Left colon (tissue), 2 donors: Measurements from ENCODE around the gene SLC25A10. TPM values are rescaled to one million over a fixed set of nuclear protein-coding genes. Genes with fewer than 3 reads are reported as not detected.
A peak's percentile ranks its signal among the peaks of the same experiment; 100 is the strongest.
"Not testable (repeated sequence)": the region's sequence is repeated elsewhere in the genome, so short reads cannot be mapped to it uniquely, and the experiment has no call there.

Source experiments
- ATAC-seq: fragments of 200-7000 bp; cut with Tn5 transposase; one replicate; pipeline ENCODE4 v1.9.1; 2020; ENCODE audit warnings: mild to moderate bottlenecking, moderate library complexity
- DNase-seq, 2 donors: peaks; one replicate each; pipeline ENCODE4 v3.0.0-alpha.2; 2020
- intact Hi-C, 2 donors: fragments of 100-400 bp; cut with DNase I in 1 of 2; cut with micrococcal nuclease in 1 of 2; formaldehyde crosslinking; loops; one replicate each; pipeline versions ENCODE4 v1.11.2 to v1.14.0; 2022; cut with DNase I, micrococcal nuclease
- long read RNA-seq: library from polyadenylated mRNA; unstranded; transcript quantifications from one replicate; pipeline ENCODE4 v2.0.0, GENCODE V29; 2021
- total RNA-seq, 2 donors: library from RNA; stranded (reverse); fragmentation: NEBNext Ultra II Directional; extraction: Animal tissue kit (Norgen Biotek cat#: 25700); gene quantifications; one replicate each; pipeline ENCODE4 v1.2.1, GENCODE V29; 2021
- donor health status: DM: no; HTN: no; CAD: no.
- donor health status: DM: yes; HTN: yes; CAD: no.

The SLC25A10 gene
- 10 to 100 TPM; 52.5 to 76.2 TPM for total RNA-seq
- long read RNA-seq, transcript SLC25A10-202 (11 exons, 1,885 nt) = major isoform, 102 of 166 reads
- long read RNA-seq, transcript SLC25A10-207 (12 exons, 1,523 nt) = minor isoform, 14 of 166 reads
- long read RNA-seq, partial matches to known transcripts = 34 of 166 reads
- long read RNA-seq, other reads (novel, unspliced or antisense) = 13 of 166 reads

DNA sequence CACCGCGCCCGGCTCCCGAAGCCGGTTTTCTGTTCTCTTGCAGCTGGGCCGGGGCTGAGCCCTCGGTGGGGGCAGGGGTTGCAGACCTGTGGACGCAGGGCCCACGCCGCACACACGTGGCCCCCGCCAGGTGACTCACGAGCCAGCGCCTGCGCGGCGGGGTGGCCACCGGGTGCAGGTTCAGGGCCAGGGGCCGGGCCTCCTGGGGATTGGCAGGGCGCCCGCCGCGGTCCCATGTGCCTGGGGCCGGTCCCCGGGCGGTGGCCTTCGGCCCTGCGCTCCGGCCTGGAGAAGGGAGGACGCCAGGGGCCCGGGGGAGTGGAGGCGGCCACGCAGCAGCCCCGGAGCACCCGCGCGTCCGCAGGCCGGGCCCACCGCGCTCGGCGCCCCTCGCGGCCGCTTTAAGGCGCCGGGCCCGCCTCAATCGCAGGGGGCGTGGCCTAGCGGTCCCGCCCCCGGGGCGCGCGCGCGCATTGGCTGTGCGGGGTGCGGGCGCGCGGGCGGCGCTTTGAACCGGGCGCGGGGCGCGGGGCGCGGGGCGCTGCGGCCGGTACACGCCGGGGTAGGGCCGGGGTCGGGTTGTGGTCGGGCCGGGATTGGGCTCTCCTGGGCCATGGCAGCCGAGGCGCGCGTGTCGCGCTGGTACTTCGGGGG, at the start of gene SLC25A10:
Gene SLC25A10, plus strand, starts transcription at position 471 of the 654 bp plus-strand sequence. Its CDS starts 143 bp downstream, at position 614.
- DNase-seq = peak; percentile 89 to 90
- intact Hi-C loops = no loop called here
- peak; percentile 70 for ATAC-seq

- DNase-seq = no peak
- no peak for ATAC-seq
- intact Hi-C loops = no loop called here
Measured at GRCh38 chr17:81664051-81664470, 48.0 kb upstream of the SLC25A10 start.

DNA sequence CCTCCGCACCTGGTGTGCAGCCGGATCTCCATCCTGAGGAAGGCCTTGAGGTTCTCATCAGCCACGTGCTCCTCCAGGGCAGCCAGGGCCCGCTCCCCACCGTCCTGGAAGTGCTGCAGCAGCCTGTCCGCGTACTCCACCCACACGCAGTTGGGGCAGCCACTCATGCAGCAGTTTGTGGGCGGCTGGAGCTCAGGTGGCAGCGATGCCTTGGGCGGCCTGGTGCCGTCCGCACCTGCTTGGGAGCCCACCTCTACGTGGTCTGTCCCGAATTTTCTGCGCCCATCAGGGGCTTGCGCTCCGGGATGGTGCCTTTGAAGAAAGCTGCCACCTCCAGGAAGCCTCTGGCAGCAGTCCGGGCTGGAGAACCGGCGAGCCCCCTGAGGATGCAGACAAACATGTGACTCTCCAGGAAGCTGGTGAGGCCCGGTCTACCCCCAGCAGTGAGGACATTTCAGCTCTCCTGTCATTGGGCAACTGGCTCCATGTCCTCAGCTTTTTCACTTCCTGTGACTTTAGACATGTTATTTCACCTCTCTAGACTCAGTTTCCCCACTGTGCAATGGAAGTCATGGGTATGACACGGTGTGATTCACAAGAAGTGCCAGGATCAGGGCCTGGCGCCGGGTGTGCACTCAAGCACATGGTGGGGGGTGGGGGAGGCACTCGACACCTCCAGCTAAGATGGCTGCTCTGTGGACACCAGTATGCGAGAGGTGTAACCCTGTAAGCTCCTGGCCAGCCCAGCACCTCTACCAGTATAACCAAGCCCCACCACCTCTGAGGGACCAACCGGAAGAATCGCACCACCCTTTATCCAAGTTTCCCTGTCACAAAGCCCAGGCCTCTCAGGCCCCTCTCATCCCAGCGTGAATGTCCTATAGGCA, 46.6 kb upstream of the SLC25A10 start:
- ATAC-seq (peak; percentile 36), DNase-seq (peak; percentile 37 to 49)
- intact Hi-C loops = no loop called here

GRCh38 chr17:81666092-81666341, 46.1 kb upstream of the SLC25A10 start:
- intact Hi-C loops = no loop called here
- ATAC-seq (peak; percentile 31), DNase-seq (no peak)

GRCh38 chr17:81666342-81667191, 45.5 kb upstream of the SLC25A10 start, which contains the start of the genes CCDC137 and OXLD1:
CCDC137 (plus strand) TSS chr17:81666737; CDS start chr17:81666767, 30 bp downstream.
OXLD1 (minus strand) TSS chr17:81666605; CDS start chr17:81666577, 28 bp downstream.
- peak; percentile 97 for ATAC-seq
- intact Hi-C loops = no loop called here
- peak; percentile 97 for DNase-seq

DNA sequence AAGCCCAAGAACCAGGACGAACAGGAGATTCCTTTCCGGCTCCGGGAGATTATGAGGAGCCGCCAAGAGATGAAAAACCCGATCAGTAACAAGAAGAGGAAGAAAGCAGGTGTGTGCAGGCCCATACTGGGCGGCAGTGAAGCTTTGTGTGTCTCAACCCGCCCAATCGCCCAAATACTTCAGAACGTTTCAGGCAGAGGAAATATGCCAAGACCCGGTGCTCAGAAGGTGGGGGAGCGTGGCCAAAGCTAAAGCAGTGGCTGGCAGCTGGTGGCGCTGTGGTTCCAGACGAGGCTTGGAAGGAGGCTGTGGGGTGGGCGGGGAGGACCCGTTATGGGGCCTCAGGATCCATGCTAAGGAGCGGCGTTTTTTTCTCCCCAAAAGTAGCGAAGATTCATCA, 44.3 kb upstream of the SLC25A10 start:
- DNase-seq = no peak
- no peak for ATAC-seq
- intact Hi-C loops = no loop called here

DNA sequence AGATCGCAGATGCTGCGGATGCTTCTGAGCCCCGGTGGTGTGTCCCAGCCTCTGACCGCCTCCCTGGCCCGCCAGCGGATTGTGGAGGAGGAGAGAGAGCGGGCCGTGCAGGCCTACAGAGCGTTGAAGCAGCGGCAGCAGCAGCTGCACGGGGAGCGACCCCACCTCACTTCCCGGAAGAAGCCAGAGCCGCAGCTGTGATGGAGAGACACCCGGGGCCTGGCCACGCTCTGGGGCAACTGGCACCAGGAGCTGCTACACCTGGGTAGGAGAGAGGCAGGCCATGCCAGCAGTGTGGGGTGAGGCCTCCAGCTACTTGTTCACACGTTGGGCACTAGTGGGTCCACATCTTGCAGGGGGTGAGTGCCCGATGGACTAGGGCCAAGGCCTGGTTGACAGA, 39.6 kb upstream of the SLC25A10 start:
- DNase-seq = no peak
- peak; percentile 7 for ATAC-seq
- intact Hi-C loops = no loop called here

DNA sequence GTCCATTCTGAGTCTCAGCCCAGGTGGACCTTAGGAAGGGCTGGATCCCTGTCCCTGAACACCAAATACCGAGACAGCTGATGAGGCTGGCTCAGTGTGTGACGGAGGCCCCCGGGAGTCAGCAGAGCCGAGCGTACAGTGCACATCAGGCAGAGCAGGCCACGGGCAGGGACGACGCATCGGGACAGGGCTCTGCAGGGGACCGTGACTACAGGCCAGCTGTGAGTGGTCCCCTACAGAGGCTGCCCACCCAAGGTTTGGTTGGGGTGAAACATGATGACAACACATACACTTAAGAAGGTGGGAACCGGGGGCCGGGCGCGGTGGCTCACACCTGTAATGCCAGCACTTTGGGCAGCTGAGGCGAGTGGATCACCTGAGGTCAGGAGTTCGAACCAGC, 39.1 kb upstream of the SLC25A10 start:
- ATAC-seq (no peak), DNase-seq (no peak)
- intact Hi-C loops = no loop called here

DNA sequence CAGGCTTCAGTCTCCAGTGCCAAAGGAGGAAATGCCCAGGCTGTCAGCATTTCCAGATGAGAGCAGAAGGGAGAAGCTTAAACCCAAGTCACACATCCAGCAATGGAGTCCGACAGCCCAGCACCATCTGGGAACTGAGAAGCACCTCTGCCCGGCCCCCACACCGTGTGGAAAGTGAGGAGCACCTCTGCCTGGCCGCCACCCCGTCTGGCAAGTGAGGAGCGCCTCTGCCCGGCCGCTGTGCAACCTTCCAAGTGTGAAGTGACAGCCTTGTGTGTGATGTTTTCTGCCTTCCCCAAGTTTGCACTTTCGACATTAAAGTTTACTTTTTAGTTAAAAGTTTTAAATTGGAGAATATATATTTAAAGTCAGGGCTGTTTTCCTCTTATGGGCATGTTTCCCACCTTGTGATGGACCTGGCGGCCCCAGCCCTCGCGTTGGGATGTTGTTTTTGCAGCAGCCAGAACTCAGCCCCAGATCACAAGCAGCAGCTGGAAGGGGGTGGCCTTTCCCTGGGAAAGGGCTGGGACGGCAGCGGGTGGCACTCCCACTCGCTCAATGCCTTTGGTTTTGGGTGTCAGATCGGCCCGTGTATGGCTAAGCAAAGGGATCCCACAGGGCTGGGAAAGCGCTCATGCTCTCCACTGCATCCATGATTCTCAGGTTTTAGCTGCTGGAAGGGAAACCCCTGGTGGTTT, 38.4 kb upstream of the SLC25A10 start:
- DNase-seq (no peak), ATAC-seq (no peak)
- intact Hi-C loops = no loop called here

- ATAC-seq = peak; percentile 25
- intact Hi-C loops, DNase-seq: not testable (repeated sequence)
Measured at GRCh38 chr17:81675515-81676221, 36.4 kb upstream of the SLC25A10 start.

DNA sequence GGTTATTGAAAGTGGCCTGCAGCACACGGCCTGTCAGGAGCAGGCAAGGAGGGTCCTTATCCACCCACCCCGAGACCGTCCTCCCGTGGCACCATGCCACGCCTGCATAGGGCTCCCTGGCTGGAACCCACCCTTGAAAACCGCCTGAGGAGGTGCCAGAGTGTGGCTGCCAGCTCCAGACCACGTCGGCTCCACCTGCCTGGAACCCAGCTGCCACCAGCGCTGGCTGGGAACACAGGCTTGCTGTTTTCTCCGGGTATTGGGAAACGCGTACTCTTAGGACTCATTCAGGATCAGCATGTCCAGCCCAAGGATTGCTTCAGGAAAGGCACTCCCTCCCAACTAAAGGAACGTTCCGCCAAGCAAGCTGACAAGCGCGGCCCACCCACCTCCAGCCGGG, 35.2 kb upstream of the SLC25A10 start:
- ATAC-seq (no peak), DNase-seq (no peak)
- intact Hi-C loops = no loop called here

DNA sequence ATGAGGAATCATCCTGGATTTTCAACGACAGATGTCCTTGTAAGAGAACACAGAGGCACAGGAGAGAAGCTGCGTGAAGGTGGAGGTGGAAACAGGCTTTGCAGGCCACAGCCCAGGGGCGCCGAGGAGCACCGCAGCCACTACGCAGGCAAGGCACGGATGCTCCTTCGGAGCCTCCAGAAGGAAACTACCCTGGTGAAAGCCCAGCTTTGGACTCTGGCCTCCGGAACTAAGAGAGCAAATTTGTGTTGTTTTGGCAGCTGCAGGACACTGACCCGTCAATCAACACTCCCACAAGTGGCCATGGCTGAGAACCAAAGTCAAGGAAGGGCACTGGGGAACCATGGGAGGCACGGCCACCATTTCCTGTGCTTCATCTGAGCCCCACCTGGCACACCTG, 31.9 kb upstream of the SLC25A10 start:
- intact Hi-C loops = no loop called here
- no peak for DNase-seq
- ATAC-seq = no peak

- intact Hi-C loops = no loop called here
- DNase-seq = no peak
- ATAC-seq = no peak
Measured at GRCh38 chr17:81681672-81682071, 30.4 kb upstream of the SLC25A10 start.

DNA sequence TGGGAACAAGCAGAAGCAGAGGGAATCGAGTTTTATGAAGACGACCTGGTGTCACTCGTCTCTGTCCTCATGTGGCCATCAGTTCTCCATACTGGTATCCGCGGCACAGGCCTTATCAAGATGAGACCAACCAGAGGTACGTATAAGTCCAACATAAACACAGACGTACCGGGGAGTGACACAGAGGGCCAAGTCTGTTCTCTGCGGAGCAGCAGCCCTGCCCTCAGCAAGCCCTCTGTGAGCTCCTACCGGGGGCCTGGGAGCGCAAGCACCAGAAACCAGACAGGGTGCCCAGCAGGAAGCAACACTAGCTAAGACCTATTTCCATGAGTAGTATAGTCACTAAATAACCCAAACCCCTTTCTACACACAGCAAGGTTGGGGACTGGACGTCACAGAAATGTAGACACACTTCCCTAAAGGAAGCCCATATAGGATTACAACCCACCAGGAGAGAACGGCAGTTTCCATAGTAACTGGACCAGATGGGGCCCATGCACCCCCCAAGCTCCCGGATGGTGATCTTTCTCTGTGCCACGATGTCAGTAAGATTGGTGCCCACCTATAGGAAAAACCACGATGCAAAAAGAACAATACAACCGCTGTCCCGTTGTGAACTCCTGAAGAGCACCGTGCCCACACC, 29.4 kb upstream of the SLC25A10 start:
- no peak for ATAC-seq

DNA sequence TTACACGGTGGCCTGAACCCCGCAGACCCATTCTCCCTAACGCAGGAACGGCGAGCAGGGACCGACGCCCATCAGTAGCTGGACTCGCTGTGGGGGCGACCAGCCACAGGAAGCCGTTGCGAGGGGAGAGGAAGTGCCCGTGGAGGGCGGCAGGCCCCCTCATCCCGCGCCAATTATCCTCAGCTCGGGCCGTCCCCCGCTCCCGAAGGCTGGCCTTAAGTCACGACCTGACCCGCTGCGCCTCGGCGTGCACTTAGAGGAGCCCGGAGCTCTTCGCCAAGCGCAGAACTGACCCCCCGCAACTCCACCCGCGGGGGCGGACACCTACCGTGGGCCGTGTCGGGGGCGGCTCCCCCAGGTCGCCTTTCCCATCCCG, 28.9 kb upstream of the SLC25A10 start:
- intact Hi-C loops = no loop called here
- no peak for DNase-seq
- peak; percentile 32 for ATAC-seq

More for the DNA sequence above, 29.4 kb upstream of the SLC25A10 start:
- no peak for DNase-seq
- intact Hi-C loops = no loop called here

DNA sequence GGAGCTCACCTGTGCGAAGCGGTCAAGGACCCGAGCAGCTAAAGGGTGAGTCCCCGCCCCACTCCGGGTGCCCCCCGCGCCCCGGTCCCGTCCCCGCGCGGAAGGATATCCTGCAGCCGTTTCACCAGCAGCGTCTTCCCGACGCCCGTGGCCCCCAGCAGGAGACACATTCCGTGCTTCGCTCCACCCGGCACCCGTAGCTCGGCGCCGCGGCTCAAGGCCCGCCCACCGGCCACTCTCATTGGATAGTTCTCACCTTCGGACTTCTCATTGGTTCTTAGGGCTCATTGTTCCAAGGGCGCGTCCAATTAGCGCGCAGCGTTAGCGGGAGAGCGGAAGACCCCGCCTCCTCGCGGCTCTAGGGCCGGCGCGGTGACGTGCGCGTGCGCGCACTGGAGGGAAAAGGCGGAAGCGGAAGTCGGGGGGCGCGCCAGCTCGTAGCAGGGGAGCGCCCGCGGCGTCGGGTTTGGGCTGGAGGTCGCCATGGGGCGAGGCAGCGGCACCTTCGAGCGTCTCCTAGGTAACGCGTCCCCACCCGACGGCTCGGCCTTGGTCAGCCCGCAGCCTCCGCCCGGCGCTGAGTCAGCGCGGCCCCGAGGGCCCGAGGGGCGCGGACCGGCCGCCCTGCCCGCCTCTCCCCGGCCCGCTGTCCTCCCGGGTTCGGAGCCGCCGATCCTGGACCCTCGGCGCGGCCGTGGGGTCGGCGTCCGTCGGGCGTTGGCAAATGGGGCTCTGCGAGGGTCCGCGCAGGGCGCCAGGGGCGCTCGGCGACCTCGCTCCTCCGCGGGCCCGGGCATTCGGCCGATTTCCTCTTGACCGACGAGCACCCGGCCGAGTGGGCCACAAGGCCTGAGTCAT, 28.3 kb upstream of the SLC25A10 start, which contains the start of the genes ARL16 and HGS:
Gene ARL16, minus strand, starts transcription at position 214 of the 858 bp plus-strand sequence. Its CDS starts 44 bp downstream, at position 170.
Gene HGS, plus strand, starts transcription at position 428 of the 858 bp plus-strand sequence. Its CDS starts 56 bp downstream, at position 484.
- intact Hi-C loops = no loop called here
- DNase-seq (peak; percentile 97 to 98), ATAC-seq (peak; percentile 95)
